ENCODE data around the gene KIFC1. TPM values are rescaled to one million over a fixed set of nuclear protein-coding genes. Genes with fewer than 3 reads are reported as not detected.

KIFC1 gene
- total and polyA plus RNA-seq, 9 of the 15 experiments (the other 6 are each of a cell fraction or from before 2014, with no cell fraction given): 1.3 to 95.2 (median 76.9) TPM

GRCh38 chr6:33417903-33418689 lies 26.5 kb downstream of the KIFC1 start, which contains the start of gene CUTA (continued):
- TF ChIP-seq PTBP1 (IDR thresholded peaks at IDR 0.05; ENCODE audit: low read depth, low read length): no peak
- TF ChIP-seq ZSCAN32 (CRISPR knock-in tag; IDR thresholded peaks at IDR 0.05): no peak
- TF ChIP-seq HNRNPUL1 (IDR thresholded peaks at IDR 0.05; ENCODE audit: low read length): no peak
- TF ChIP-seq MITF (IDR thresholded peaks at IDR 0.05): peak; percentile 90
- peak; percentile 99 for TF ChIP-seq L3MBTL2 (IDR thresholded peaks at IDR 0.05)
- TF ChIP-seq SMAD4 (CRISPR knock-in tag; conservative IDR thresholded peaks at IDR 0.05): peak; percentile 75
- TF ChIP-seq ARID1B (IDR thresholded peaks at IDR 0.05): peak; percentile 54
- no peak for TF ChIP-seq ZNF134 (CRISPR knock-in tag; conservative IDR thresholded peaks at IDR 0.05)
- no peak for TF ChIP-seq ZNF280B (CRISPR knock-in tag; IDR thresholded peaks at IDR 0.05)
- peak; percentile 62 for TF ChIP-seq NUFIP1 (IDR thresholded peaks at IDR 0.05; ENCODE audit: partially characterized antibody)
- TF ChIP-seq RBM17 (IDR thresholded peaks at IDR 0.05; ENCODE audit: borderline replicate concordance, low read depth, low read length): no peak
- peak; percentile 39; the same call in 1 of the 2 replicates for TF ChIP-seq MTA2 (IDR thresholded peaks at IDR 0.05; ENCODE audit: low read depth)
- no peak for TF ChIP-seq HNRNPL (IDR thresholded peaks at IDR 0.05; ENCODE audit: low read depth, low read length)
- no peak for TF ChIP-seq ATF1 (CRISPR knock-in tag; IDR thresholded peaks at IDR 0.05)
- peak; percentile 97 for TF ChIP-seq ATF1 (tag; IDR thresholded peaks at IDR 0.05)
- peak; percentile 29; the same call in 1 of the 2 replicates for TF ChIP-seq DEAF1 (CRISPR knock-in tag; IDR thresholded peaks at IDR 0.05)
- TF ChIP-seq NR1H2 (CRISPR knock-in tag; IDR thresholded peaks at IDR 0.05): no peak
- peak; percentile 84 for TF ChIP-seq NR2C1 (IDR thresholded peaks at IDR 0.05)
- TF ChIP-seq NR2C1 (tag; IDR thresholded peaks at IDR 0.05): peak; percentile 83
- no peak for TF ChIP-seq ZNF512 (tag; IDR thresholded peaks at IDR 0.05)
- TF ChIP-seq SREBF2 (CRISPR knock-in tag; IDR thresholded peaks at IDR 0.05): no peak
- TF ChIP-seq HMG20A (CRISPR knock-in tag; conservative IDR thresholded peaks at IDR 0.05): no peak
- no peak for TF ChIP-seq ZNF408 (CRISPR knock-in tag; IDR thresholded peaks at IDR 0.05; ENCODE audit: low read depth)
- no peak for TF ChIP-seq BRCA1 (IDR thresholded peaks at IDR 0.05)
- TF ChIP-seq BRCA1 (CRISPR knock-in tag; IDR thresholded peaks at IDR 0.05): no peak
- TF ChIP-seq MCM3 (IDR thresholded peaks at IDR 0.05): no peak
- TF ChIP-seq NELFE (IDR thresholded peaks at IDR 0.05; ENCODE audit: insufficient read depth, insufficient read length): no peak
